ENCODE data around the gene POU5F1. TPM values are rescaled to one million over a fixed set of nuclear protein-coding genes. Genes with fewer than 3 reads are reported as not detected.

Gene POU5F1
- total and polyA plus RNA-seq, 9 of the 15 experiments (the other 6 are each of a cell fraction or from before 2014, with no cell fraction given), result 0.06 to 2.0 (median 0.10) TPM; not detected in 6

DNA sequence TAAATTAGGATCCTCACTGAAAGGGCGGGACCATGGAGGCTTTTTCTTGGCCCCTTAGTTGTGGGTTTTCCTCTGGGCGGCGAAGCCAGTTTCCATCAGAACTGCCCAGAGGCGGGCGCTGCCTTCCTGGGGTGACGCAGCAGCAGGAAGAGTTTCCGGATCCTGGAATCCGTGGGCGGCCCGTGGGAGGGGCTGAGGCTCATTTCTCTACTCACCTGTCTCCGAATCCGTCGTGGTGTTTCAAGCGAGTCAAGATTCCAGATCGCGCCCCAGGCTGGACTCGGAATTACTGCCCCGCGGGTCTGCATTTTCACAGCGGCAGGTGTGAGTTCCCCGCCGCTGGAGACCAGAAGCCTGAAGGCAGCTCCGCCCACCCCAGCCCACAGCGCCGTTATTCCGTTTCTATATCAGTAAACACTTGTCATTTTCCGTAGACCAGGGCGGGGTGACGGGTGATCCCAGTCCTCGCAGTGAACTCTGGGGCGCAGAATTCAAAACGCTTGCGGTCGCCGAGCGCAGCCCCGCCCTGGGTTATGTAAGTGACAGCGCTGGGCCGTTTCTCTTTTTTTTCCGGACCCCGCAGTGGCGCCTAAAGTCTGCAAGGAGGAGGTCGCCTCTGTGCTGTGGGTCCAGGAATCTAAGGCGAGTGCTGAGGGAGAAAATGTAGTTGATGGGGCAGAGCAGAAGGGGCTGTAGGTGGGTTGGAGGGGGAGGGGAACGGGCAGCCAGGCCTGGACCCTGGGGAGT lies 27.2 kb upstream of the POU5F1 start (continued):
- TF ChIP-seq, protein P1, sequence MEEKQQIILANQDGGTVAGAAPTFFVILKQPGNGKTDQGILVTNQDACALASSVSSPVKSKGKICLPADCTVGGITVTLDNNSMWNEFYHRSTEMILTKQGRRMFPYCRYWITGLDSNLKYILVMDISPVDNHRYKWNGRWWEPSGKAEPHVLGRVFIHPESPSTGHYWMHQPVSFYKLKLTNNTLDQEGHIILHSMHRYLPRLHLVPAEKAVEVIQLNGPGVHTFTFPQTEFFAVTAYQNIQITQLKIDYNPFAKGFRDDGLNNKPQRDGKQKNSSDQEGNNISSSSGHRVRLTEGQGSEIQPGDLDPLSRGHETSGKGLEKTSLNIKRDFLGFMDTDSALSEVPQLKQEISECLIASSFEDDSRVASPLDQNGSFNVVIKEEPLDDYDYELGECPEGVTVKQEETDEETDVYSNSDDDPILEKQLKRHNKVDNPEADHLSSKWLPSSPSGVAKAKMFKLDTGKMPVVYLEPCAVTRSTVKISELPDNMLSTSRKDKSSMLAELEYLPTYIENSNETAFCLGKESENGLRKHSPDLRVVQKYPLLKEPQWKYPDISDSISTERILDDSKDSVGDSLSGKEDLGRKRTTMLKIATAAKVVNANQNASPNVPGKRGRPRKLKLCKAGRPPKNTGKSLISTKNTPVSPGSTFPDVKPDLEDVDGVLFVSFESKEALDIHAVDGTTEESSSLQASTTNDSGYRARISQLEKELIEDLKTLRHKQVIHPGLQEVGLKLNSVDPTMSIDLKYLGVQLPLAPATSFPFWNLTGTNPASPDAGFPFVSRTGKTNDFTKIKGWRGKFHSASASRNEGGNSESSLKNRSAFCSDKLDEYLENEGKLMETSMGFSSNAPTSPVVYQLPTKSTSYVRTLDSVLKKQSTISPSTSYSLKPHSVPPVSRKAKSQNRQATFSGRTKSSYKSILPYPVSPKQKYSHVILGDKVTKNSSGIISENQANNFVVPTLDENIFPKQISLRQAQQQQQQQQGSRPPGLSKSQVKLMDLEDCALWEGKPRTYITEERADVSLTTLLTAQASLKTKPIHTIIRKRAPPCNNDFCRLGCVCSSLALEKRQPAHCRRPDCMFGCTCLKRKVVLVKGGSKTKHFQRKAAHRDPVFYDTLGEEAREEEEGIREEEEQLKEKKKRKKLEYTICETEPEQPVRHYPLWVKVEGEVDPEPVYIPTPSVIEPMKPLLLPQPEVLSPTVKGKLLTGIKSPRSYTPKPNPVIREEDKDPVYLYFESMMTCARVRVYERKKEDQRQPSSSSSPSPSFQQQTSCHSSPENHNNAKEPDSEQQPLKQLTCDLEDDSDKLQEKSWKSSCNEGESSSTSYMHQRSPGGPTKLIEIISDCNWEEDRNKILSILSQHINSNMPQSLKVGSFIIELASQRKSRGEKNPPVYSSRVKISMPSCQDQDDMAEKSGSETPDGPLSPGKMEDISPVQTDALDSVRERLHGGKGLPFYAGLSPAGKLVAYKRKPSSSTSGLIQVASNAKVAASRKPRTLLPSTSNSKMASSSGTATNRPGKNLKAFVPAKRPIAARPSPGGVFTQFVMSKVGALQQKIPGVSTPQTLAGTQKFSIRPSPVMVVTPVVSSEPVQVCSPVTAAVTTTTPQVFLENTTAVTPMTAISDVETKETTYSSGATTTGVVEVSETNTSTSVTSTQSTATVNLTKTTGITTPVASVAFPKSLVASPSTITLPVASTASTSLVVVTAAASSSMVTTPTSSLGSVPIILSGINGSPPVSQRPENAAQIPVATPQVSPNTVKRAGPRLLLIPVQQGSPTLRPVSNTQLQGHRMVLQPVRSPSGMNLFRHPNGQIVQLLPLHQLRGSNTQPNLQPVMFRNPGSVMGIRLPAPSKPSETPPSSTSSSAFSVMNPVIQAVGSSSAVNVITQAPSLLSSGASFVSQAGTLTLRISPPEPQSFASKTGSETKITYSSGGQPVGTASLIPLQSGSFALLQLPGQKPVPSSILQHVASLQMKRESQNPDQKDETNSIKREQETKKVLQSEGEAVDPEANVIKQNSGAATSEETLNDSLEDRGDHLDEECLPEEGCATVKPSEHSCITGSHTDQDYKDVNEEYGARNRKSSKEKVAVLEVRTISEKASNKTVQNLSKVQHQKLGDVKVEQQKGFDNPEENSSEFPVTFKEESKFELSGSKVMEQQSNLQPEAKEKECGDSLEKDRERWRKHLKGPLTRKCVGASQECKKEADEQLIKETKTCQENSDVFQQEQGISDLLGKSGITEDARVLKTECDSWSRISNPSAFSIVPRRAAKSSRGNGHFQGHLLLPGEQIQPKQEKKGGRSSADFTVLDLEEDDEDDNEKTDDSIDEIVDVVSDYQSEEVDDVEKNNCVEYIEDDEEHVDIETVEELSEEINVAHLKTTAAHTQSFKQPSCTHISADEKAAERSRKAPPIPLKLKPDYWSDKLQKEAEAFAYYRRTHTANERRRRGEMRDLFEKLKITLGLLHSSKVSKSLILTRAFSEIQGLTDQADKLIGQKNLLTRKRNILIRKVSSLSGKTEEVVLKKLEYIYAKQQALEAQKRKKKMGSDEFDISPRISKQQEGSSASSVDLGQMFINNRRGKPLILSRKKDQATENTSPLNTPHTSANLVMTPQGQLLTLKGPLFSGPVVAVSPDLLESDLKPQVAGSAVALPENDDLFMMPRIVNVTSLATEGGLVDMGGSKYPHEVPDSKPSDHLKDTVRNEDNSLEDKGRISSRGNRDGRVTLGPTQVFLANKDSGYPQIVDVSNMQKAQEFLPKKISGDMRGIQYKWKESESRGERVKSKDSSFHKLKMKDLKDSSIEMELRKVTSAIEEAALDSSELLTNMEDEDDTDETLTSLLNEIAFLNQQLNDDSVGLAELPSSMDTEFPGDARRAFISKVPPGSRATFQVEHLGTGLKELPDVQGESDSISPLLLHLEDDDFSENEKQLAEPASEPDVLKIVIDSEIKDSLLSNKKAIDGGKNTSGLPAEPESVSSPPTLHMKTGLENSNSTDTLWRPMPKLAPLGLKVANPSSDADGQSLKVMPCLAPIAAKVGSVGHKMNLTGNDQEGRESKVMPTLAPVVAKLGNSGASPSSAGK (IDR thresholded peaks at IDR 0.05), result peak; percentile 40; the same call in 1 of the 2 replicates
- peak; percentile 74 for TF ChIP-seq ZNF143 (CRISPR knock-in tag; IDR thresholded peaks at IDR 0.05)
- no peak for TF ChIP-seq STAT5A (IDR thresholded peaks at IDR 0.05; ENCODE audit: borderline replicate concordance, low read length)
- 0 out of 2 replicates have a peak, but pooled peaks have one; percentile 34 for TF ChIP-seq ELF4 (CRISPR knock-in tag; IDR thresholded peaks at IDR 0.05)
- no peak for TF ChIP-seq KHSRP (IDR thresholded peaks at IDR 0.05)
- TF ChIP-seq ZNF41 (CRISPR knock-in tag; conservative IDR thresholded peaks at IDR 0.05), result no peak
- TF ChIP-seq KAT2B (IDR thresholded peaks at IDR 0.05; ENCODE audit: low read depth, low read length), result no peak
- no peak for TF ChIP-seq NONO (IDR thresholded peaks at IDR 0.05; ENCODE audit: low read depth in 2 of 2, low read length in 1 of 2)
- TF ChIP-seq, protein P2, sequence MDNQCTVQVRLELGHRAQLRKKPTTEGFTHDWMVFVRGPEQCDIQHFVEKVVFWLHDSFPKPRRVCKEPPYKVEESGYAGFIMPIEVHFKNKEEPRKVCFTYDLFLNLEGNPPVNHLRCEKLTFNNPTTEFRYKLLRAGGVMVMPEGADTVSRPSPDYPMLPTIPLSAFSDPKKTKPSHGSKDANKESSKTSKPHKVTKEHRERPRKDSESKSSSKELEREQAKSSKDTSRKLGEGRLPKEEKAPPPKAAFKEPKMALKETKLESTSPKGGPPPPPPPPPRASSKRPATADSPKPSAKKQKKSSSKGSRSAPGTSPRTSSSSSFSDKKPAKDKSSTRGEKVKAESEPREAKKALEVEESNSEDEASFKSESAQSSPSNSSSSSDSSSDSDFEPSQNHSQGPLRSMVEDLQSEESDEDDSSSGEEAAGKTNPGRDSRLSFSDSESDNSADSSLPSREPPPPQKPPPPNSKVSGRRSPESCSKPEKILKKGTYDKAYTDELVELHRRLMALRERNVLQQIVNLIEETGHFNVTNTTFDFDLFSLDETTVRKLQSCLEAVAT (IDR thresholded peaks at IDR 0.05), result peak in 1 of 2 experiments; percentile 76; a peak in 2 of 4 replicates
- peak; percentile 53 for TF ChIP-seq TEAD4 (IDR thresholded peaks at IDR 0.05; ENCODE audit: low read length)
- TF ChIP-seq TEAD4 (CRISPR knock-in tag; IDR thresholded peaks at IDR 0.05; ENCODE audit: borderline replicate concordance), result no peak
- no peak for TF ChIP-seq ZNF561 (CRISPR knock-in tag; conservative IDR thresholded peaks at IDR 0.05)
- TF ChIP-seq ELF1 (tag; IDR thresholded peaks at IDR 0.05), result peak; percentile 84
- no peak for TF ChIP-seq EHMT2 (IDR thresholded peaks at IDR 0.05)
- no peak for TF ChIP-seq ZNF324 (CRISPR knock-in tag; IDR thresholded peaks at IDR 0.05)
